Brain microvascular endothelial cell (primary cell): ENCODE results near the gene FANCF.
"Not testable (repeated sequence)": the region's sequence is repeated elsewhere in the genome, so short reads cannot be mapped to it uniquely, and the experiment has no call there.

ENCODE experiments used
- DNase-seq: peaks from one replicate; pipeline ENCODE4 v3.0.0-alpha.2; 2020
- H3K27ac ChIP-seq: fragments of 250-450 bp; sonication (Bioruptor Pico); 2 replicates; pipeline ENCODE4 v1.5.1; 2020; ENCODE audit warnings: mild to moderate bottlenecking, moderate library complexity
- H3K27me3 ChIP-seq: fragments of 250-450 bp; sonication (Bioruptor Pico); replicated peaks from 2 replicates; pipeline ENCODE4 v1.5.1; 2020; ENCODE audit warnings: mild to moderate bottlenecking
- H3K36me3 ChIP-seq: fragments of 250-450 bp; sonication (Bioruptor Pico); replicated peaks from 2 replicates; pipeline ENCODE4 v1.5.1; 2020; ENCODE audit warnings: mild to moderate bottlenecking
- H3K4me3 ChIP-seq: 2 replicates; pipeline ENCODE4 v1.5.1; 2011; ENCODE audit warnings: low read depth, mild to moderate bottlenecking, control low read depth, low read length, moderate library complexity
- CTCF ChIP-seq: IDR thresholded peaks from 2 replicates; pipeline ENCODE4 v1.5.1; 2011; ENCODE audit warnings: low read depth, mild to moderate bottlenecking, moderate library complexity, low read length, control low read depth, inconsistent platforms; ENCODE audit errors: missing control alignments
- in situ Hi-C: cut with HindIII; loops from 2 replicates; pipeline ENCODE4 v1.10.0; 2017; ENCODE audit warnings: low sequenced_read_pairs, low pct_ligation_motif_present

FANCF gene

GRCh38 chr11:22656130-22656529 lies 30.5 kb upstream of the FANCF start:
- TF ChIP-seq CTCF, result no peak
- in situ Hi-C loops, result no loop called here
- H3K27me3 ChIP-seq, result no peaks in the 10 kb centered on the region
- no peaks in the 10 kb centered on the region for H3K36me3 ChIP-seq
- no peak for DNase-seq
- H3K4me3 ChIP-seq, result no peak overlapping the region
- H3K27ac ChIP-seq, result no peak overlapping the region

GRCh38 chr11:22652346-22652745 lies 26.7 kb upstream of the FANCF start:
- H3K27me3 ChIP-seq, H3K36me3 ChIP-seq, DNase-seq, H3K4me3 ChIP-seq, in situ Hi-C loops, H3K27ac ChIP-seq: not testable (repeated sequence)

- no peaks in the 10 kb centered on the region for H3K27me3 ChIP-seq
- H3K27ac ChIP-seq, result no peak overlapping the region
- H3K36me3 ChIP-seq, result no peaks in the 10 kb centered on the region
- no peak overlapping the region for H3K4me3 ChIP-seq
- no peak for TF ChIP-seq CTCF
- in situ Hi-C loops, result no loop called here
- DNase-seq, result no peak
Observed at GRCh38 chr11:22641559-22641958, 15.9 kb upstream of the FANCF start.

- in situ Hi-C loops, result no loop called here
- no peak overlapping the region for H3K27ac ChIP-seq
- H3K36me3 ChIP-seq, result no peaks in the 10 kb centered on the region
- H3K27me3 ChIP-seq, result no peaks in the 10 kb centered on the region
- H3K4me3 ChIP-seq, result no peak overlapping the region
- no peak for TF ChIP-seq CTCF
- DNase-seq, result no peak
Observed at GRCh38 chr11:22640862-22641261, 15.2 kb upstream of the FANCF start.

- Histone ChIP-seq H3K36me3 (no peaks in the 10 kb centered on the region), H3K4me3 (no peak overlapping the region), H3K27ac (no peak overlapping the region), H3K27me3 (no peaks in the 10 kb centered on the region)
- in situ Hi-C loops, result no loop called here
- no peak for DNase-seq
- TF ChIP-seq CTCF, result no peak
Observed at GRCh38 chr11:22635689-22636088, 10.1 kb upstream of the FANCF start.

- no peak overlapping the region for H3K4me3 ChIP-seq
- no peaks in the 10 kb centered on the region for H3K36me3 ChIP-seq
- no peaks in the 10 kb centered on the region for H3K27me3 ChIP-seq
- H3K27ac ChIP-seq, result no peak overlapping the region
- in situ Hi-C loops, result no loop called here
- no peak for TF ChIP-seq CTCF
- peak; percentile 12 for DNase-seq
Observed at GRCh38 chr11:22634897-22635629, 9.4 kb upstream of the FANCF start.
